GM15510 (cell line): ENCODE results near the gene AQP5.

Experiments
- POLR2A ChIP-seq: IDR thresholded peaks from 3 replicates; pipeline ENCODE4 v1.6.1; 2011; ENCODE audit warnings: borderline replicate concordance; ENCODE audit not compliant: insufficient read length; ENCODE audit errors: extremely low read depth

Gene AQP5

DNA sequence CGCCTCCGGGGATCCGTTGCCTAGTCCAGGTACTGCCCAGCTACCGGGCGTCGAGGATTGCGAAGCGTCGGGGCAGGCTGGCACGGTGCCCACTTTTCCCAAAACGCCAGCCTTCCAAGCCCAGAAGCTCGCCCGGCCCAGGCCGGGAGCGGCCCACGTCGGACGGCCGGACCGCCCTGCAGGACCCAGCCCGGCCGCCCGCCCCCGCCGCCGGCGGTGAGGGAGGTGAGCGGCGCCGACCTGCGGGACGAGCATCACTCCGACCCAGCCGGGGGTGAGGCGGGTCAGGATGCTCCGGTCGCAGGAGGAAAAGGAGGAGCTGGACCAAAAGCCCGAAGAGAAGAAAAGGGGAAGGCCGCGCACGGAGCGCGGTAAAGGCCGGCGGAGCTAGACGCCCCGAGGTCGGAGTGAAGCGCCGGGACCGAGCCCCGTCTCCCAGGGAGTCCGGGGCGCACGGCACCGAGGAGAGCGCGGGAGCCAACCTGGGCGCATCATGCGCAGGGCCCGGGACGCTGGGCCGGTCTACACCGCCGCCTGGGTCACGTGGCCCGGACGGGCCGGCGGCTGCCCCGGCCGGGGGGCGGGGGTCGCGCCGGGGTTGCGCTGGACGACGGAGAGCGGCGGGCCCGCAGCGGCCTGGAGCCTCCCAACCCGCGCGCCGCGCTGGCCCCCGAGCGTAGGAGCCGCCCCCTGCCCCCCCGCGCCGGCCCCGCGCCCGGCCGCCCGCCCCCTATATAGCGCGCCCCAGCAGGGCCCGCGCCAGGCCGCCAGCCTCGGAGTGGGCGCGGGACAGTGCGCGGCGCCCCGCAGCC lies at the start of gene AQP5:
TSS of gene AQP5 (plus strand) at position 762 of the 812 bp plus-strand sequence. CDS start 146 bp downstream, outside the sequence.
- no peak for TF ChIP-seq POLR2A

DNA sequence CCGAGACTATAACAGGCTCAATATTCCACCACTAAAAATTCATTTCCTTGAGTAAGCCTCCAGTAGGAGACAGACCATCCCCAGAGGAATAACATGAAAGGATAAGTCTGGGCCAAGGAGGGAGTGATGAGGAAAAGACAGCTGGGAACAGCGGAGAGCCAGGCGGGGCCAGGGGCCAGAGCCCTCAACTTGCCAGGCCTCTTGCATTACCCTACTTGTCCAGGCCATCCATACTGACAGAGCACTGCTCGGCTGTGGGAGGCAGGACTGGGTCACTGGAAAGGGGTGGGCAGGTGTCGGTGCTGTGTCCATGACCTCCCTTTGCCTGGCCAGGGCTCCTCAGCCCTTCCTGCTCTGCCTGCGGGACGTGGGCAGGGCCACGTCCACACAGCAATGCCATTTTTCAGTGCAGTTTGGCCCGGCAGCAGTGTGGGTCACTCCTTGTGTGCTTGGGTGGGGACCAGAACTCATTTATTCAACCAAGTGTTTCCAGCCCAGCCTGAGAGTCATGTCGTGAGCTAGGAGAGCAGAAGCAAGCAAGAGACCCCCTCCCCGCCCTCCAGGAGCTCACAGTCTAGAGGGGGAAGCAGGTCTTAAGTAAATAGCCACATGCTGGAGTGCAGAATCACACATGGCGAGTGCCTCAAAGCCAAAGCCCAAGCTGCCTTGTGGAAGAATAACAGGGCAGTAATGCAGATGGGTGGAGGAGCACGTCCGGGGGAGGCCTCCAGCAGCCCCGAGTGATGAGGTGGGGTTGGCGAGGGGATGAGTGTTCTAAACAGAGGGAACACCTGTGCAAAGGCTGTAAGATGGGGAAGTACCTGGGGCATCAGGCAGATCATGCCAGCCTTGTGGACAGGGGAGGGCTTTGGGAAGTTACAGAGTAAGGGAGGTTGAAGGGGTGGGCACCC lies 49.1 kb upstream of the AQP5 start:
- TF ChIP-seq POLR2A = no peak

DNA sequence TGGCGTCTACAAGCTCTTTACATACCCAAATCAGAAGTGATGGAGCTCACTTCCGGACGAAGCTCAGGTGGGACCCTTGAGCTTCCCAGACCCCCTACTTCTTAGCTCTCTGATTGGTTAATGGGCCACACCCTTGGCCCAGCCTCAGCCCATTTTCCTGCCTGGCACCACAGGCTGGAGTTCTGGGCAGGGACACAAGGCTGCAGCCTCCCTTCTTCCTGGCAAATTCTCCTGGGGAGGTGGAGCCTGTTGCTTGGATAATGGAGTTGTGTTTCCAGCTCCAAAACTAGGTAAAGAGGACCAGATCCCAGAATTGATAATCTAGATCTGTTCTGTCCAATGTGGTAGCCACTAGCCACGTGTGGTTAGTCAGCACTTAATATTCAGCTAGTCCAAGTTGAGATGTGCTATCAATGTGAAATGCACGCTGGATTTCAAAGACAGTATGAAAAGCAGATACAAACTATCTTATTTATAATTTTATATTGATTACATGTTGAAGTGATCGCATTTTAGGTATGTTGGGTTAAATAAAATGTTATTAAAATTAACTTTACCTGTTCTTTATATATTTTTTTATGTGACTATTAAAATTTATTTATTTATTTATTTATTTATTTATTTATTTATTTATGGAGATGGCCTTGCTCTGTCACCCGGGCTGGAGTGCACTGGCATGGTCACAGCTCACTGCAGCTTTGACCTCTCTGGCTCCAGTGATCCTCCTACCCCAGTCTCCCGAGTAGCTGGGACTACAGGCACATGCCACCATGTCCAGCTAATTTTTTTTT lies 45.3 kb upstream of the AQP5 start:
- no peak for TF ChIP-seq POLR2A

DNA sequence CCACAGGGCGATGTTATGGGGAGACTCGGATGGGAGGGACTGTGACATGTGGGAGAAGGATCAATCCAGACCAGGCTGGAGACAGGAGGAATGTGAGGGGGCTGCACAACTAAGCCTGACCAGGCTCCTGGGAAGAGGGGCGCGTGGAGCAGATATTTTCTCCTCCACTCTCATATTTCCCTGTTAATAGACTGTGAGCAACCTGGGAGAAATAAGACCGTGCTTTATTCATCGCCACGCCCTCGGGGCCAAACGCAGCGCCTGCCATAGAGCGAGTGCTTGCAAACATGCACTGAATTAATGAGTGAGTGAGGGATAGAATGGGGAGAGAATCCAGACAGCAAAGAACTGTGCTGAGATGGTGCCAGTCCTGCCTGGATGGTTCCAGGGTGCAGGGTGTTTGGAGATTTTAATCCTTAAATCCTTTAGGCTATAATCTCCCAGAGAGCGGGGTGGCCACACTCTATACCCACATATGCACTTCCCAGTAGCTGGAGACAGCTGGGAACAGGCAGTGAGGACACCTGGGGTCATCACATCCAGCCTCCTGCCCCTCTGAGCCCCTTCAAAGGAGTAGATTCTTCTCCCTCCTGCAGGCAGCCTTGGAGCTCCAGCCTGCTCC lies 44.4 kb upstream of the AQP5 start:
- no peak for TF ChIP-seq POLR2A

DNA sequence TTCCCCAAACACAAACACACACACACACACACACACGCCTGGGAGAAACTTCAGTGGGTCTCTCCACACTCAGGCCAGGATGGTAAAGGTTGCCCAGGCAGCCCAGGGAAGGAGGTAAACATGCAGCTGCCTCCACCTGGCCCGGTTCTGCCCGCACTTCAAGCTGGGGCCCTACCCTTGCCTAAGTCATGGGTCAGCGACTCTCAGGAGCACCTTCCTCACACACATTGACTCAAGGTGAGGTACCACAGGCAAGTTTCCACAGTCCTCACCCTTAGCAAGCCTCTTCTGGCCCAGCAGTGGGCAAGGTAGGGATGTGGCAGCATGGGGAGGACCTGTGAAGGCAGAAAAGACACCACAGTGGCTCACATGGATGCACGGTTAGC lies 43.9 kb upstream of the AQP5 start:
- no peak for TF ChIP-seq POLR2A

DNA sequence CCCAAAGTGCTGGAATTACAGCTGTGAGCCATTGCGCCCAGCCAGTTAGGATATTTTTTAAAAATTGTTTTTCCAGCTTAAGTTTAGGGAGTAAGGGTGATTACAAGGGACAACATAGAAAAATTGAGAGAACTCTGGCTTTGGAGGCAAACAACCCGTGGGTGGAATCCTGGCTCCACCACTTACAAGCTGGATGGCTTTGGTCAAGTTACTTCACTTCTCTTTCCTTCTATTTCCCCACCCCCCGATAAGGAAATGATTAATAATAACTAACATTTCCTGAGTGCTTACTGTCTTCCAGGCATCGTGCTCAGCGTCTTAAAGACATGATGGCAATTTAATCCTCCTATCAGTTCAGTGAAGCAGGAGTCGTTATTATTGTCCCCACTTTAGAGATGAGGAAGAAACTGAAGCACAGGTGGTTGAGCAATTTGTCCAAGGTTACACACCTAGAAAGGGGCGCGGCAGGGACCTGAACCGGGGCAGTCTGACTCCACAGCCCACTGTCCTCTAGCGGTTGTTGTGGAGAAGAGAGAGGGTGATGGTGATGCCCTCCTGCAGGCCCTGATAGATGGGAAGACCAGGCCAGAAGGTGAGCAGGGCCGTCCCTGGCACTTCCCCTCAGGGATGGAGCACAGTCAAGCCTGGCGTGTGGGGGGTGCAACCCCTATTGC lies 41.3 kb upstream of the AQP5 start:
- TF ChIP-seq POLR2A = no peak

DNA sequence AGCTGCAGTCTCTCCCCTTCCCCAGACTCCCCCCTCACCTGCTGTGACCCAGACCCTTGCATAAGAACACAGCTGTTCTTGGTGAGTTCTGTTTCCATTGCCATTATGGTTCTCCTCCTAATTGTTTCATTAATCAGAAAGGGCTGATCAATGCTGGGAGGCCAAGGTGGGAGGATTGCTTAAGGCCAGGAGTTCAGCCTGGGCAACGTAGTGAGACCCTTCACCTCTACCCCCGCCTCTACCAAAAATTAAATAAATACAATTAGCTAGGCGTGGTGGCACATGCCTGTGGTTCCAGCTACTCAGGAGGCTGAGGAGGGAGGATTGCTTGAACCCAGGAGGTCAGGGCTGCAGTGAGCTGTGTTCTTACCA lies 40.8 kb upstream of the AQP5 start:
- no peak for TF ChIP-seq POLR2A

DNA sequence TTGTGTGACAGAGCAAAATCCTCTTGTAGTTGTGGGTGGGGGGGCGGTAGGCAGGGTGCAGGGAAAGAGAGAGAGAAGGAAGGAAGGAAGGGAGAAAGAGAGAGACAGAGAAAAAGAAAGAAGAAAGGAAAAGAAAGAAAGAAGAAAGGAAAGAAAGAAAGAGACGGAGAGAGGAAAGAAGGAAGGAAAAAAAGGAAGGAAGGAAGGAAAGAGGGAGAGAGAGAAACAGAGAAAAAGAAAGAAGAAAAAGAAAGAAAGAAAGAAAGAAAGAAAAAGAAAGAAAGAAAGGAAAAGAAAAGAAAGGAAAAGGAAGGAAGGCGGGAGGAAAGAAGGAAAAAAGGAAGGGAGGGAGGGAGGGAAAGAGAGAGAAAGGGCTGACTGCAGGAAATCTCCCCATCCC lies 40.4 kb upstream of the AQP5 start:
- TF ChIP-seq POLR2A = no peak

DNA sequence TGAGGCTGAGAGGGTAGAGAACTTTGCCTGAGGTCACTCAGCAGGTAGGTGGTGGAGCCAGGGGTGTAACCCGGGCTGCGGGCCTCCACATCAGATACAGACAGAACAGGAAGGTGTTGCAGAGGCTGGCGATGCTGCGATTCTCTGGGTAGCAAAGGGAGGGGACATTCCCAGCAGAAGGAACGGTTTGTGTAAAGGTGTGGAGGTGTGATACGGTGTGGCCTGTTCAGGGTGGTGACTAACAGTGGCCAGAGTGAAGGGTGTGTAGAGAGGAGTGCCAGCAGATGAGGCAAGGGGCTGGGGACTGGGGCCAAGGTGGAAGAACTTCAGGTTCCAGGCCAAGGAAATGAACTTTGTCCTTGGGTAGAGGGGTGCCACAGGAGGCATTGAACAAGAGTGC lies 39.7 kb upstream of the AQP5 start:
- no peak for TF ChIP-seq POLR2A

DNA sequence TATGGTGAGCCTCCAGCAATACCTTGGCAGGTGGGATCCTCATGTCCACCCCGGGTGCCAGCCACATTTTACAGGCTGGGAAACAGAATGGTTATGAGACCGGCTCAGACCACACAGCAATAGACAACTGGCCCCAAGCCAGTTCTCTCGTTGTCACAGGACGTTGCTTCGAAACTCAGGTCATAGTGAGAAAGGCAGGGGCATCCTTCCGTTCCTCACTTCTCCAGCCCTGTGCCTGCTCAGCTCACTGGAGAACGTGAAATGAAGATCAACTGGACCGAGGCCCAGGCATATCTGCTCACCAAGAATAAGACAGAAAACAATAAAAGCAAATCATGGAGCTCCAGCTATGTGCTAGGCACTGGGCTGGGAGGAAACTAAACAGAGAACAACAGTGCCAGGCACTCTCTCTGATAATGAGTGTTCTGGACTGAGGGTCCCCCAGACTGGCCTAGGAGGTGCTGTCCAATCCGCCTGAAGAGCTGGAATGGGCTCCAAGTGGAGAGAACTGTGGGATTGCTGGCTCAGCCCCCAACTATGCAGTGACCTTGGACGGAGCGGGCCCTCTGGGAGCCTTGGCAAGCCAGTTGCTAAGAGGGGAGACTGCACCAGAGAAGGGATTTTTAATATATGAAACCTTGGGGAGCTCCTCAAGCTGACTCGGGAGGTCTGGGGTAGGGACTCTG lies 39.2 kb upstream of the AQP5 start:
- TF ChIP-seq POLR2A = no peak

DNA sequence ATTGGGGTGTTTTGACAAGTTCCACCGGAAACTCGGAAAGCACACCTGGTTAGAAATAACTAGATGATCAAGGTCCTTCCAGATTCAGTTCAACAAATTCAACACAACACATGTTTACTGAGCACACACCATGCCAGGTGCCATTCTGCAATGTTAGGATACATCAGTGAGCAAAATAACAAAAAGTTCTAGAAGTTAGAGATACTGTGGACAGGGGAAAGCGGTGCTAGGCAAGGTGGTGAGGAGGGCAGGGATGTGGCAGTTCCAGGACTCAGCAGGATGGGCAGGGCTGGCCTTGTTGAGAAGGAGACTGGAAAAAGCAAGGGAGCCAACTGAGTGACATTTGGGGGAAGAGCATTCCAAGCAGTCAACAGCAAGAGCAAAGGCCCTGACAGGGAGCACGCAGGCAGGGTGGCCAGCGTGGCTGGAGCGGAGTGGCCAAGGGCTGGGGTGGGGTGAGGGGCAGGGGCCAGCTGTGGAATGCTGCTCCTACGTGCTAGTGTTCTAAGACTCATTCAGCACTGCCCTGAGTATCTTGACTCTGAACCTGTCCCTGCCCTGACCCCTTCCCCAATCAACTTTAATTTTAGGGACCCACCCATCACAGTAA lies 38.5 kb upstream of the AQP5 start:
- no peak for TF ChIP-seq POLR2A

DNA sequence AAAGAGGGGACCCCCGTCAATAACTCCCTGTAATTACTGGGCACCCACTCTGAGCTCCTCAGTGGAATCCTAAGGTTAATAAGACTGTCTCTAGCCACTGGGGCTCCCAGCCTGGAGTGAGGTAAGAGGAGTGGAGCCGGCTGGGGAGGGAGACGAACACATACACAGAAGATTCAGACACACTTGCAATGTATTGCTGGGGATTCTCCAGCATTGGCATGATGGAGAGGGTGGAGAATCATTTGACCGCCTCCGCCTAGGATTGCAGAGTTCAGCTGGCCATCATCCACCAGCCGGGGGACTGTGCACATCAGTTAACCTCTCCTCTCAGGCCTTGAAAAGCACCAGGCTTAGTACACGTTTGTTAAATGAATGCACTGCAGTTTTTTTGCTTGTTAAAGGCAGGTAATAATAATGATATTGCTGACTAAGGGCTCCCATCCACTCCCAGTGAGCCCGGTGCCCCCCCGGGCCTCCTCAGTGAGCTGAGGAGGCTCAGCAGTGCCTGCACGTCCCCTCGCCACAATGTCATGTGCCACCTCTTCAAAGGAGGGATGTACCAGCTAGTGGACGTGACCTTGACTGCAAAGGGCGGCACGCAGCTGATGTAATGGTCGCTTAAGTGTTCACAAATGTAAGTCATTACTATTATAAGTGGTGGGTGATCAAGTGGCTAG lies 37.7 kb upstream of the AQP5 start:
- TF ChIP-seq POLR2A = no peak

DNA sequence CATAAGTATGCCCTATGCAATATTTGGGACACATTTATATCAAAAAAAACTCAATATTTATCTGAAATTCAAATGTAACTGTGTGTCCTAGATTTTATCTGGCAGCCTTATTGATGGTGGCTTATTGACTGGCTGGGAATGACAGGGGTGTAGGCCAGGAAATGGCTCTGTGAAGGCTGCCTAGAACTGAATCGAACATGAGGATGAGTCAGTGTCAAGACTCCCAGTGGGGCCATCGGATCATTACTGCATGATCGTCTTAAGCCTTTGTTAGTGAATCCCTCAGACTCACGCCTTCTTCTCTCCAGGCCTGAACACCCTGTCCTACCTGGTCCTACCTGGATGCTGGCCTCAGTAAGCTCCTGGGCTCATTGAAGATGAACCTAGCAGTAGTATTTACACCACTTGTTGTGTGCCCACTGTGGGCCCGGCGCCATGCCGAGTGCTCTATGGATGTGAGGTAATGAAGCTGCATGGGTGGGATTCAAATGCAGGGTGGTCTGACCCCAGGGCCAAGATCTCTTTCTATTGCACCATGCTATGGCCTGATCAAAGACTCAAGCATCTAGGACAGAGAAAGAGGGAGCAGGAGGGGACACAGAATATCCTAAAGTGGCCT lies 36.9 kb upstream of the AQP5 start:
- TF ChIP-seq POLR2A = no peak
